ENCODE data around the gene NCEH1. TPM values are rescaled to one million over a fixed set of nuclear protein-coding genes. Genes with fewer than 3 reads are reported as not detected.

Gene NCEH1
- total RNA-seq, 2 experiments from 2014 or later: 0.33 to 0.50 TPM

DNA sequence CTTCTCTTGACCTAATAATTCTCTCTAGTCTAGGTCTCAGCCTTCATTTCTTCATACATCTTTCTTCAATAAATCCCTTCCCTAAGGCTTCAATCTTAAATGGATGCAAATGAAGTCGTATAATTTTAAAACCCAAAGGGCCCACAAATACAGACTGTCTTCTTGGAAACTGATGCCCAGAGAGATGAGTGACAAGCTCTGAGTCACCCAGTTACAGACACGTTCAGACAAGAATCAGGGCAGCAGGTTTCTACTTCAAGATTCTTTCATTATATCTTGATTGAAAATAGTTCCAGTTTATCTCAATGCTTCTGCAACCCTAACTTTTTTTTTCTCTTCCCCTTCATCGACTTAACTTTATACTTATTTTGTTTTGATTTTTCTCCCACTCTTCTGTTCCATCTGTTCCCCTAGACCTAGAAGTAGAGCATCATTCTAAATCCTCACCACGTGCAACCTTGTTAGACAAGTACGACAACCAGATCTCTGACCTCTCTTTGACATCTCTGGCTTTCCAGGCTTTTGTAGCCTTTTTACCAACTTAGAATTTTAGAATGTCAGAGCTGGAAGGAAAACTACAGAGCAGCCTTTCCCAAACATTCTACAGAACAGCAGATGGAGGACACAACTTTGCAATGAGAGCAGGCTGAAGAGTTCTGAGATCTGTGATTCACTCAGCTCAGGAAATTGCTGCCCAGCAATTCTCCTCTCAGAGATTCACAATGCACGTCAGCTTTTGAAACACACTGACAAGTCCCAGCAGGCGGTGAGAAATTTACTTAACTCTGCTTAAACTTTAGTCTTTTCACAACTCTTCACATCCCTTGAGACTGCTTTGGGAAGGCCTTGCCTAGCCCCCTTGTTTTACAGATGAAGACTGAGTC, 25.3 kb downstream of the NCEH1 start:
- Histone ChIP-seq H3K4me1 (ENCODE audit: insufficient read depth, low read length) (no peaks in the 10 kb centered on the region), H3K27ac (ENCODE audit: low read depth in 1 of 2, low read length in 2 of 2) (no peak overlapping the region), H3K4me3 (ENCODE audit: low read length) (no peak overlapping the region), H3K9me3 (ENCODE audit: control insufficient read depth in 1 of 2, insufficient read depth in 1 of 2, low read length in 2 of 2) (no peaks in the 10 kb centered on the region), H3K36me3 (ENCODE audit: insufficient read depth, low read length) (no peaks in the 10 kb centered on the region), H3K27me3 (ENCODE audit: control insufficient read depth in 1 of 2, insufficient read depth in 2 of 2, low read length in 2 of 2) (no peaks in the 10 kb centered on the region)
- H3K4me3 Mint-ChIP-seq: no peak overlapping the region
- no peaks in the 10 kb centered on the region for H3K36me3 Mint-ChIP-seq (ENCODE audit: low read depth)
- no peak overlapping the region for H3K27ac Mint-ChIP-seq
- intact Hi-C loops (cut with DNase I, micrococcal nuclease): no loop called here
- ChIA-PET POLR2A (no interaction called here), CTCF (no interaction called here)
- ATAC-seq (ENCODE audit: poor library complexity) (no peak), DNase-seq (no peak)
- H3K27me3 Mint-ChIP-seq: no peaks in the 10 kb centered on the region
- H3K9me3 Mint-ChIP-seq: no peaks in the 10 kb centered on the region
- no peaks in the 10 kb centered on the region for H3K4me1 Mint-ChIP-seq (ENCODE audit: low read depth)
- TF ChIP-seq, protein P1, sequence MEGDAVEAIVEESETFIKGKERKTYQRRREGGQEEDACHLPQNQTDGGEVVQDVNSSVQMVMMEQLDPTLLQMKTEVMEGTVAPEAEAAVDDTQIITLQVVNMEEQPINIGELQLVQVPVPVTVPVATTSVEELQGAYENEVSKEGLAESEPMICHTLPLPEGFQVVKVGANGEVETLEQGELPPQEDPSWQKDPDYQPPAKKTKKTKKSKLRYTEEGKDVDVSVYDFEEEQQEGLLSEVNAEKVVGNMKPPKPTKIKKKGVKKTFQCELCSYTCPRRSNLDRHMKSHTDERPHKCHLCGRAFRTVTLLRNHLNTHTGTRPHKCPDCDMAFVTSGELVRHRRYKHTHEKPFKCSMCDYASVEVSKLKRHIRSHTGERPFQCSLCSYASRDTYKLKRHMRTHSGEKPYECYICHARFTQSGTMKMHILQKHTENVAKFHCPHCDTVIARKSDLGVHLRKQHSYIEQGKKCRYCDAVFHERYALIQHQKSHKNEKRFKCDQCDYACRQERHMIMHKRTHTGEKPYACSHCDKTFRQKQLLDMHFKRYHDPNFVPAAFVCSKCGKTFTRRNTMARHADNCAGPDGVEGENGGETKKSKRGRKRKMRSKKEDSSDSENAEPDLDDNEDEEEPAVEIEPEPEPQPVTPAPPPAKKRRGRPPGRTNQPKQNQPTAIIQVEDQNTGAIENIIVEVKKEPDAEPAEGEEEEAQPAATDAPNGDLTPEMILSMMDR (IDR thresholded peaks at IDR 0.05): no peak

DNA sequence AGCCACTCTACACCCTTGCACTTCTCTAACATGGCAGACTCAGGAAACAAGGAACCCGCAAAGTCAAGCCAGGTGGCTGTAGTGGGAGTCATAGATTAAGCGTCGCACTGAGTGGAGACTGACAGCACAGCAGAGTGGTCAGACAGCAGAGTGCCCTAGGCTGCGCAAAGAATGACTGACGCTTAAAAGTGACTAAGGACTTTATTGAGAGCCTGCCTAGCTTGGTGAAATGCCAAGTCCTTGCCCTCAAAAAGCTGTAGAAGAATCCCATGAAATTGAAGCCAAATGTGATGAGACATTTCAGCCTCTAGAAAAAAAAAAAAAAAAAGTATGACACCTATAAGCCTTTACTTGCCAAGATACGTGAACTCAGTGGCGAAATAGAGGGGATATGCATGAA, 30.2 kb downstream of the NCEH1 start:
- DNase-seq: no peak
- H3K9me3 Mint-ChIP-seq: no peaks in the 10 kb centered on the region
- intact Hi-C loops (cut with DNase I, micrococcal nuclease): no loop called here
- H3K36me3 ChIP-seq (ENCODE audit: insufficient read depth, low read length): no peaks in the 10 kb centered on the region
- H3K4me1 Mint-ChIP-seq (ENCODE audit: low read depth): peaks cover 2% of the 10 kb centered on the region
- no peak overlapping the region for H3K4me3 ChIP-seq (ENCODE audit: low read length)
- H3K4me1 ChIP-seq (ENCODE audit: insufficient read depth, low read length): no peaks in the 10 kb centered on the region
- no peak for ATAC-seq (ENCODE audit: poor library complexity)
- POLR2A ChIA-PET: no interaction called here
- CTCF ChIA-PET: no interaction called here
- no peaks in the 10 kb centered on the region for H3K36me3 Mint-ChIP-seq (ENCODE audit: low read depth)
- TF ChIP-seq, protein P1 (IDR thresholded peaks at IDR 0.05): no peak
- H3K27me3 ChIP-seq (ENCODE audit: control insufficient read depth in 1 of 2, insufficient read depth in 2 of 2, low read length in 2 of 2): no peaks in the 10 kb centered on the region
- no peak overlapping the region for H3K27ac Mint-ChIP-seq
- H3K4me3 Mint-ChIP-seq: no peak overlapping the region
- H3K27ac ChIP-seq (ENCODE audit: low read depth in 1 of 2, low read length in 2 of 2): no peak overlapping the region
- H3K27me3 Mint-ChIP-seq: no peaks in the 10 kb centered on the region
- no peaks in the 10 kb centered on the region for H3K9me3 ChIP-seq (ENCODE audit: control insufficient read depth in 1 of 2, insufficient read depth in 1 of 2, low read length in 2 of 2)

DNA sequence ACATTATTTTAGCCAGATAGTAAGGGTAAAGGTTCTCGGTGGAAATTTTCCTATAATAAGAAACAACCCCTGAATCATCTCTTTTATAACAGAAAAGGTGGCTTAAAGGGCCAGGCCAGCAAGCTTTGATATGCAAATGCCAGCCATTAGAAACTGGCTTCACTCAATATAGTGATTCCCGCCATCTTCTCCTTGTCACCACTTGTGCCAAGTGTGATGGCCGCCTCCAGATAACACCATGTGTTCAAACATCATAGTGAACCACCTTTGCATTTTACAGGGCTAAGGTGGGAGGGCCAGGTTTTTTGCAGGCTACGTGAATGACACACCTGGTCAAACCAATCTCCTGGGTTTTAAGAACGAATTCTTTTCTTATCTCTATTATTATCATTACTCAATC, 31.3 kb downstream of the NCEH1 start:
- no peak overlapping the region for H3K4me3 Mint-ChIP-seq
- Histone ChIP-seq H3K27me3 (ENCODE audit: control insufficient read depth in 1 of 2, insufficient read depth in 2 of 2, low read length in 2 of 2) (no peaks in the 10 kb centered on the region), H3K4me3 (ENCODE audit: low read length) (no peak overlapping the region), H3K9me3 (ENCODE audit: control insufficient read depth in 1 of 2, insufficient read depth in 1 of 2, low read length in 2 of 2) (no peaks in the 10 kb centered on the region), H3K36me3 (ENCODE audit: insufficient read depth, low read length) (no peaks in the 10 kb centered on the region), H3K27ac (ENCODE audit: low read depth in 1 of 2, low read length in 2 of 2) (no peak overlapping the region), H3K4me1 (ENCODE audit: insufficient read depth, low read length) (no peaks in the 10 kb centered on the region)
- ChIA-PET CTCF (no interaction called here), POLR2A (no interaction called here)
- ATAC-seq (ENCODE audit: poor library complexity) (no peak), DNase-seq (no peak)
- H3K27ac Mint-ChIP-seq: no peak overlapping the region
- no peaks in the 10 kb centered on the region for H3K9me3 Mint-ChIP-seq
- intact Hi-C loops (cut with DNase I, micrococcal nuclease): no loop called here
- H3K27me3 Mint-ChIP-seq: no peaks in the 10 kb centered on the region
- H3K4me1 Mint-ChIP-seq (ENCODE audit: low read depth): peaks cover 6% of the 10 kb centered on the region
- TF ChIP-seq, protein P1 (IDR thresholded peaks at IDR 0.05): no peak
- no peaks in the 10 kb centered on the region for H3K36me3 Mint-ChIP-seq (ENCODE audit: low read depth)
